Central memory CD8-positive, alpha-beta T cell (primary cell): ENCODE results near the gene MCL1.

Experiments used
- ATAC-seq: fragments of 150-1000 bp; cut with Tn5 transposase; replicated peaks from 2 replicates; pipeline ENCODE4 v1.10.0; 2022; ENCODE audit warnings: mild to moderate bottlenecking, moderate FRiP score, moderate number of reproducible peaks; ENCODE audit not compliant: poor library complexity, severe bottlenecking; ENCODE audit errors: extremely low read depth
- DNase-seq, 2 donors: peaks; one replicate each; pipeline ENCODE4 v3.0.0; 2021; ENCODE audit warnings: low spot score in 2 of 2
- H3K27ac Mint-ChIP-seq: one replicate; pipeline ENCODE4 v1.8.0; 2022; ENCODE audit warnings: low read depth, mild to moderate bottlenecking, moderate library complexity, mixed read lengths
- H3K27me3 Mint-ChIP-seq: one replicate; pipeline ENCODE4 v1.8.0; 2022; ENCODE audit warnings: mixed read lengths
- H3K36me3 Mint-ChIP-seq: one replicate; pipeline ENCODE4 v1.8.0; 2022; ENCODE audit warnings: mild to moderate bottlenecking, moderate library complexity, mixed read lengths; ENCODE audit not compliant: insufficient read depth
- H3K4me1 Mint-ChIP-seq: one replicate; pipeline ENCODE4 v1.8.0; 2022; ENCODE audit warnings: mixed read lengths
- H3K4me3 Mint-ChIP-seq: one replicate; pipeline ENCODE4 v1.8.0; 2022; ENCODE audit warnings: mild to moderate bottlenecking, moderate library complexity, mixed read lengths
- H3K9me3 Mint-ChIP-seq: one replicate; pipeline ENCODE4 v1.8.0; 2022; ENCODE audit warnings: mixed read lengths

MCL1 gene

DNA sequence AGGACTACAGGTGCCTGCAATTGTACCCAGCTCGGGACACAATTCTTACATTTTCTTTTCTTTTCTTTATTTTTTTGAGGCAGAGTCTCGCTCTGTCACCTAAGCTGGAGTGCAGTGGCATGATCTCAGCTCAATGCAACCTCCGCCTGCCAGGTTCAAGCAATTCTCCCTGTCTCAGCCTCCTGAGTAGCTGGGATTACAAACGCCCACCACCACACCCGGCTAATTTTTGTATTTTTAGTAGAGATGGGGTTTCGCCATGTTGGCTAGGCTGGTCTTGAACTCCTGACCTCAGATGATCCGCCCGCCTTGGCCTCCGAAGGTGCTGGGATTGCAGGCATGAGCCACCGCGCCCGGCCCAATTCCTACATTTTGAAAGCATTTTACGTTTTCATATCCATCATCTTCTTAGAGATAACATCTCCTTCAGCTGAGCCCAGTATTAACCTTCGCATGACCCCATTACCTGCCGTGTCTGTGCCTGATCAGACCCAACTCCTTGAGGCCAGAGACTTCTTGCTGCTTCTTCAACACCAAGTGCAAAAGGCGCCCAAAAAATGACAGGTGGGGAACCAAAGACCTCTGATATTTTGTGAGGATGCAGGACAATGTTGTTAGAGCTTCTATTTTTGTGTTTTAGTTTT is 33.0 kb downstream of the MCL1 start:
- peaks cover 4% of the 10 kb centered on the region for H3K36me3 Mint-ChIP-seq
- H3K27ac Mint-ChIP-seq, result no peak overlapping the region
- peaks cover 31% of the 10 kb centered on the region for H3K27me3 Mint-ChIP-seq
- DNase-seq (no peak), ATAC-seq (no peak)
- no peaks in the 10 kb centered on the region for H3K9me3 Mint-ChIP-seq
- H3K4me1 Mint-ChIP-seq, result peaks cover 16% of the 10 kb centered on the region
- no peak overlapping the region for H3K4me3 Mint-ChIP-seq

DNA sequence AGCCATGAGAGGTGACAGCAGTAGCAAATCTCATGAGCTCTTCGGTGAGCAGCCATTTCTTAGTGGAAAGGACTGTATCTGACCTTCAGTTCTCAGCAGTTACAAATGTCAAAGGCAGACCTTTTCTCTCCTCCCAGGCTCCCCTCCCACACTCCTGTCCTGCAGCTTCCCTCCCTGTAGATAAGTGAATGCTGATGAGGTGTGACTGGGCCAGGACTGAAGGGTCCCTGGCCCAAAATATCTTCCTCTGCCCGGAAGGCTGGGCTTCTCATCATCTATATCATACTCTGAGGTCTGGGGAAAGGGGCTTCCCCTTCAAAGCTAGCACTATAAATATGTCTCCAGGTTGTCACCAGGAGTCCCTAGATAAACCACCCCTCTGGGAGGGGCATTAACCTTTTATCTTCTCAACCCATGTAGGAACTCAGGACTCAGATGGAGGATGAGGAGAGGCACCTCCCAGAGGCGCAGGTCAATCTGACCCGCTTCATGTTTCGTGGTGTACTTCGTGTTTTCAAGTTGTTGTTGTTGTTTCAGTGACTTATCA is 33.9 kb downstream of the MCL1 start:
- Mint-ChIP-seq H3K9me3 (no peaks in the 10 kb centered on the region), H3K27me3 (peaks cover 31% of the 10 kb centered on the region), H3K4me3 (no peak overlapping the region), H3K36me3 (peaks cover 5% of the 10 kb centered on the region), H3K4me1 (peaks cover 8% of the 10 kb centered on the region), H3K27ac (no peak overlapping the region)
- ATAC-seq (no peak), DNase-seq (no peak)

DNA sequence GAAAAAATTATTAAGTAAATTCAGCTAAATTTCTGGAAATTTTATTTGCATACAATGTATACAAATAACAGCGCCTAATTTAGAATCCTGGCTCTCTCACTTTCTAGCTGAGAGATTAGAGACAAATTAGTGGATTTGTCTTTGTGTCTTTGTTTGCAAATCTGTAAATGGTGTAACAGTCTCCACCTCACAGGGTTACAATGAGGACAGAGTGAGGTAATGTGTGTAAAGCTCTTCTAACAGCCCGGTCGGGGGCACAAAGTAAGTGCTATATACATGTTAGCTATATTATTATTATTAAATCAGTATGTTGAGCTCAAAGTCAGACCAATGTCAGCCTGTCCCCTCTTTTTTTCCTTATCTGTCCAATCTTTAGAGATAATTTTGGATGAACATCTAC is 35.2 kb downstream of the MCL1 start:
- Mint-ChIP-seq H3K4me1 (no peaks in the 10 kb centered on the region), H3K36me3 (peaks cover 3% of the 10 kb centered on the region), H3K4me3 (no peak overlapping the region), H3K27ac (no peak overlapping the region), H3K27me3 (peaks cover 37% of the 10 kb centered on the region), H3K9me3 (no peaks in the 10 kb centered on the region)
- ATAC-seq (no peak), DNase-seq (no peak)

DNA sequence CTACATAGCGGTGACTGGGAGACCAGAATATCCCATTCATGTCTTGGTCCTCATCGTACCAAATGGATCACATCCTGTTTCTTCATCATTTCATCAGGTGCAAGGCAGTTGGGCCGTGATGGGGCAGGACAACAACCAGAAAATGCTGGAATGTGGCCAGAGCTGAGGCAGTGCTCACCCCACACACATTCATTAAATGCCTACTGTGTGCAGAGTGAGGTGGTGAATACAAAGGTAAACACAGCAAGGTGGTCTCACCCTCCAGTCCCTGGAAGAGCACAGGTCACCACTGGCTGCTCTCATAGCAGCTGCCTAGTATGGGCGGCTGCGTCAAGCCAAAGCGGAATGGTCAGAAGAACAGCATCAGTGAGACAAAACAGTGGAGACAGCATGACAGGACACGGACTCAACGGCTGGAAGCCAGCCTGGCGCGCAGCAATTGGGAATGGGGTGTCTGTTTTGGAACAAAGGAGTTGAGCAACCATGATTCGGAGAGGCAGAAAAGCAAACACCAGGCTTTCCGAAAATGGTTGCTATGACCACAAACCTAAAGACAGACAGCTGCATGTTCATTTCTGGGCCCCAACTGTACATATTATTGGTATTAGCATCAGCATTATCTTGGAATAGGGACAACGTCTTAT is 35.8 kb downstream of the MCL1 start:
- Mint-ChIP-seq H3K27me3 (peaks cover 42% of the 10 kb centered on the region), H3K9me3 (no peaks in the 10 kb centered on the region), H3K36me3 (peaks cover 3% of the 10 kb centered on the region), H3K4me1 (no peaks in the 10 kb centered on the region), H3K4me3 (no peak overlapping the region), H3K27ac (no peak overlapping the region)
- no peak for ATAC-seq
- no peak for DNase-seq

GRCh38 chr1:150537732-150538684 is 41.4 kb downstream of the MCL1 start:
- Mint-ChIP-seq H3K4me1 (no peaks in the 10 kb centered on the region), H3K9me3 (no peaks in the 10 kb centered on the region), H3K36me3 (peaks cover 3% of the 10 kb centered on the region), H3K27me3 (peaks cover 25% of the 10 kb centered on the region), H3K4me3 (no peak overlapping the region), H3K27ac (no peak overlapping the region)
- DNase-seq, result no peak
- ATAC-seq, result no peak

GRCh38 chr1:150536836-150537731 is 42.3 kb downstream of the MCL1 start:
- Mint-ChIP-seq H3K4me1 (peaks cover 6% of the 10 kb centered on the region), H3K27me3 (peaks cover 18% of the 10 kb centered on the region), H3K36me3 (peaks cover 2% of the 10 kb centered on the region), H3K9me3 (no peaks in the 10 kb centered on the region), H3K27ac (no peak overlapping the region), H3K4me3 (no peak overlapping the region)
- DNase-seq, result no peak
- no peak for ATAC-seq

GRCh38 chr1:150535511-150536287 is 43.7 kb downstream of the MCL1 start:
- Mint-ChIP-seq H3K27me3 (peaks cover 14% of the 10 kb centered on the region), H3K9me3 (no peaks in the 10 kb centered on the region), H3K4me3 (no peak overlapping the region), H3K4me1 (peaks cover 6% of the 10 kb centered on the region), H3K27ac (no peak overlapping the region), H3K36me3 (no peaks in the 10 kb centered on the region)
- DNase-seq (no peak), ATAC-seq (no peak)

GRCh38 chr1:150534002-150534401 is 45.4 kb downstream of the MCL1 start:
- no peak overlapping the region for H3K4me3 Mint-ChIP-seq
- H3K36me3 Mint-ChIP-seq, result no peaks in the 10 kb centered on the region

DNA sequence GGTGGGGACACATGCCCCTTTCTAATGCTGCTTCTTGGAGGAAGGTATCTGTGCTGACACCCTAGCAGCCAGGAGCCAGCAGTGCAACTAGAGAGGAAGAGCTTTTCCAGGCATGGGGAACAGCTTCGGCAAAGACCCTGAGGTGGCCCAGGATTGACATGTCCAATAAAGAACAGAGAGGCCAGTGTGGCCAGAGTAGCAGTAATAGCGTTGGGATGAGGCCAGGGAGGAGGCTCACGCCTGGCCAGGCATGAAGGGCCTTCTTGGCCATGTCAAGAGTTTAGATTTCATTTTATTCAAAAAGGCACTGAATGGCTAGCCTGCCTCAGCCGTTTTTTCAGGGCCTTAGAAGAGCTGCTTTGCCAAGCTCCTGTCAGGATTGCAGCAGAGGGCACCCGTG is 46.5 kb downstream of the MCL1 start:
- Mint-ChIP-seq H3K4me1 (peaks cover 6% of the 10 kb centered on the region), H3K36me3 (no peaks in the 10 kb centered on the region), H3K27me3 (no peaks in the 10 kb centered on the region), H3K4me3 (no peak overlapping the region), H3K27ac (no peak overlapping the region), H3K9me3 (no peaks in the 10 kb centered on the region)
- no peak for ATAC-seq
- DNase-seq, result no peak

More at GRCh38 chr1:150534002-150534401, 45.4 kb downstream of the MCL1 start:
- Mint-ChIP-seq H3K27ac (no peak overlapping the region), H3K27me3 (peaks cover 7% of the 10 kb centered on the region), H3K9me3 (no peaks in the 10 kb centered on the region), H3K4me1 (peaks cover 6% of the 10 kb centered on the region)
- DNase-seq (no peak), ATAC-seq (no peak)

DNA sequence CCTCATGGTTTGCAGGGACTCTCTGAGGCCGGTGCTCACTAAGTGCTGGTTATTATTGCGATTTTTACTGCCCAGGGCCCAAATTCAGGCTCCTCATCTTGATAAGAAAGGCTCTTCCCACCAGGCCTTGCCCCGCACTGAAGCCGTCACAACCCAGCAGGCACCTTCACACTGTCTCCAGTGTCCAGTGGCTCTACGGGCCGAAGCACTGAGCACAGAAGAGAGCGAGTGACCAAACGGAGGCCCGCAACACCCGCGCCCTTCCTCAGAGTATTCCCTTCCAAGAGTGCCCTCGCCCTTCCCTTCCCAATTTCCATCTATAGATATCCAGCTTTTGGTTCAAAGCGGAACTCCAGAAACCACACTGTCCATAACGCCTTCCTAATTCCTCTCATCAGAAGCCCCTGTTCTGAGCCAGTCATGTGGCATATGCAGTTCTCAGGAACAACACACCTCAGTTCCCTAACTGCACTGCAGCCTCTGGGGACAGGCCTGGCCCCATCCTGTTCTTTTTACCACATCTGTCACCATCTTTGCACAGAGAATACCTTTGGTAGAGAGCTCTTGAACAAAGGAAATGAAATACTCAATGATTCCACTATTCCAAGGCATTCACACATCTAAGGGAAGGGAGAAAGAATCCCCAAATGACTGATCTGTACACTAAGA is 48.8 kb downstream of the MCL1 start:
- DNase-seq (no peak), ATAC-seq (no peak)
- no peaks in the 10 kb centered on the region for H3K27me3 Mint-ChIP-seq
- no peaks in the 10 kb centered on the region for H3K36me3 Mint-ChIP-seq
- H3K4me1 Mint-ChIP-seq, result peaks cover 6% of the 10 kb centered on the region
- no peak overlapping the region for H3K4me3 Mint-ChIP-seq
- H3K9me3 Mint-ChIP-seq, result no peaks in the 10 kb centered on the region
- H3K27ac Mint-ChIP-seq, result no peak overlapping the region

- no peak for ATAC-seq
- no peak for DNase-seq
- H3K27ac Mint-ChIP-seq, result no peak overlapping the region
- H3K27me3 Mint-ChIP-seq, result no peaks in the 10 kb centered on the region
- H3K4me1 Mint-ChIP-seq, result peaks cover 6% of the 10 kb centered on the region
- no peak overlapping the region for H3K4me3 Mint-ChIP-seq
- H3K9me3 Mint-ChIP-seq, result no peaks in the 10 kb centered on the region
- no peaks in the 10 kb centered on the region for H3K36me3 Mint-ChIP-seq
Observed at GRCh38 chr1:150529017-150529416, 50.4 kb downstream of the MCL1 start.
